Loucy (cell line): ENCODE results near the gene SH3RF3.

ENCODE experiments used
- H2AFZ ChIP-seq: fragments of 200-600 bp; sonication (generic); 2 replicates; pipeline ENCODE4 v1.6.0; 2016; ENCODE audit warnings: antibody characterized with exemption, mild to moderate bottlenecking, low read length, moderate library complexity
- H3F3A ChIP-seq: fragments of 200-600 bp; 2 replicates; pipeline ENCODE4 v1.6.0; 2016; ENCODE audit warnings: antibody characterized with exemption, low read depth, mild to moderate bottlenecking
- H3K27me3 ChIP-seq: fragments of 200-600 bp; sonication (generic); 2 replicates; pipeline ENCODE4 v1.6.1; 2014; ENCODE audit warnings: low read length, mild to moderate bottlenecking; ENCODE audit not compliant: insufficient read depth, poor library complexity, severe bottlenecking
- H3K36me3 ChIP-seq: fragments of 200-600 bp; sonication (generic); 2 replicates; pipeline ENCODE4 v1.6.1; 2016; ENCODE audit warnings: low read length; ENCODE audit not compliant: insufficient read depth
- H3K4me1 ChIP-seq: fragments of 200-600 bp; sonication (generic); 2 replicates; pipeline ENCODE4 v1.5.1; 2014; ENCODE audit warnings: low read length, mild to moderate bottlenecking; ENCODE audit not compliant: insufficient read depth, poor library complexity, severe bottlenecking
- H3K4me2 ChIP-seq: fragments of 200-600 bp; sonication (generic); 2 replicates; pipeline ENCODE4 v1.6.0; 2014; ENCODE audit warnings: antibody characterized with exemption, low read length, low read depth, mild to moderate bottlenecking; ENCODE audit not compliant: poor library complexity, severe bottlenecking
- H3K4me3 ChIP-seq: fragments of 200-600 bp; sonication (generic); 2 replicates; pipeline ENCODE4 v1.5.1; 2014; ENCODE audit warnings: low read length, mild to moderate bottlenecking, mixed read lengths; ENCODE audit not compliant: poor library complexity, severe bottlenecking
- H3K79me2 ChIP-seq: fragments of 200-600 bp; sonication (generic); 2 replicates; pipeline ENCODE4 v1.6.1; 2014; ENCODE audit warnings: low read length; ENCODE audit not compliant: insufficient read depth
- H3K9ac ChIP-seq: fragments of 200-600 bp; sonication (generic); 2 replicates; pipeline ENCODE4 v1.6.0; 2014; ENCODE audit warnings: mild to moderate bottlenecking, low read depth, low read length, moderate library complexity; ENCODE audit not compliant: poor library complexity, severe bottlenecking
- H3K9me2 ChIP-seq: fragments of 200-600 bp; sonication (generic); replicated peaks from 2 replicates; pipeline ENCODE4 v1.6.1; 2016; ENCODE audit warnings: low read depth, low read length, mixed read lengths
- H3K9me3 ChIP-seq: fragments of 200-600 bp; sonication (generic); 2 replicates; pipeline ENCODE4 v1.6.1; 2014; ENCODE audit warnings: mild to moderate bottlenecking, antibody characterized with exemption, low read length, low read depth; ENCODE audit not compliant: insufficient read depth
- H4K20me1 ChIP-seq: fragments of 200-600 bp; sonication (generic); 2 replicates; pipeline ENCODE4 v1.6.0; 2014; ENCODE audit warnings: antibody characterized with exemption, low read length, mild to moderate bottlenecking; ENCODE audit not compliant: insufficient read depth, poor library complexity, severe bottlenecking
- CTCF ChIP-seq: fragments of 200-600 bp; sonication (generic); conservative IDR thresholded peaks from 2 replicates; pipeline ENCODE4 v1.5.1; 2014; ENCODE audit warnings: mild to moderate bottlenecking, antibody characterized with exemption, low read length
- EZH2phosphoT487 ChIP-seq: fragments of 200-600 bp; IDR thresholded peaks from 2 replicates; pipeline ENCODE4 v1.6.1; 2018; ENCODE audit warnings: antibody characterized with exemption, mild to moderate bottlenecking, moderate library complexity, borderline replicate concordance

Gene SH3RF3

GRCh38 chr2:109210431-109211200, 81.6 kb downstream of the SH3RF3 start:
- Histone ChIP-seq H3K36me3 (no peaks in the 10 kb centered on the region), H3F3A (no peaks in the 10 kb centered on the region), H3K4me3 (no peak overlapping the region), H3K9me2 (no peaks in the 10 kb centered on the region), H3K27me3 (no peaks in the 10 kb centered on the region), H3K4me2 (no peak overlapping the region), H3K79me2 (peaks cover 12% of the 10 kb centered on the region; the same call in 1 of the 2 replicates), H3K9ac (no peak overlapping the region), H2AFZ (no peak overlapping the region), H3K9me3 (no peaks in the 10 kb centered on the region), H3K4me1 (peaks cover 35% of the 10 kb centered on the region), H4K20me1 (no peaks in the 10 kb centered on the region)
- TF ChIP-seq CTCF (no peak), EZH2phosphoT487 (no peak)

- Histone ChIP-seq H3F3A (no peaks in the 10 kb centered on the region), H3K4me2 (no peak overlapping the region), H3K9me3 (no peaks in the 10 kb centered on the region), H3K4me3 (no peak overlapping the region), H3K9ac (no peak overlapping the region), H4K20me1 (no peaks in the 10 kb centered on the region), H3K36me3 (no peaks in the 10 kb centered on the region), H2AFZ (no peak overlapping the region), H3K27me3 (no peaks in the 10 kb centered on the region), H3K79me2 (peaks cover 19% of the 10 kb centered on the region; the same call in 1 of the 2 replicates), H3K4me1 (peaks cover 42% of the 10 kb centered on the region), H3K9me2 (no peaks in the 10 kb centered on the region)
- no peak for TF ChIP-seq CTCF
- no peak for TF ChIP-seq EZH2phosphoT487
These were observed 82.3 kb downstream of the SH3RF3 start for GRCh38 chr2:109211315-109211714.

GRCh38 chr2:109212836-109213563, 84.0 kb downstream of the SH3RF3 start:
- peak overlapping the region; percentile 45 for H3K4me3 ChIP-seq
- no peaks in the 10 kb centered on the region for H3K27me3 ChIP-seq

More at GRCh38 chr2:109212836-109213563, 84.0 kb downstream of the SH3RF3 start:
- Histone ChIP-seq H3K9ac (peak overlapping the region; percentile 15), H2AFZ (no peak overlapping the region), H3K79me2 (peaks cover 33% of the 10 kb centered on the region), H4K20me1 (no peaks in the 10 kb centered on the region), H3K4me1 (peaks cover 59% of the 10 kb centered on the region), H3K36me3 (no peaks in the 10 kb centered on the region), H3K9me2 (no peaks in the 10 kb centered on the region), H3K4me2 (peak overlapping the region; percentile 66), H3K9me3 (no peaks in the 10 kb centered on the region), H3F3A (0 out of 2 replicates have a peak, but pooled peaks cover 3% of the 10 kb centered on the region)
- TF ChIP-seq EZH2phosphoT487: no peak
- TF ChIP-seq CTCF: no peak
